GM21576 (cell line): Measurements from ENCODE around the gene MROH2A.

Experiments
- ATAC-seq: cut with Tn5 transposase; IDR thresholded peaks from one replicate; pipeline ENCODE4 v1.9.1; 2021; ENCODE audit warnings: mild to moderate bottlenecking, moderate library complexity; ENCODE audit not compliant: unreplicated experiment

The MROH2A gene

DNA sequence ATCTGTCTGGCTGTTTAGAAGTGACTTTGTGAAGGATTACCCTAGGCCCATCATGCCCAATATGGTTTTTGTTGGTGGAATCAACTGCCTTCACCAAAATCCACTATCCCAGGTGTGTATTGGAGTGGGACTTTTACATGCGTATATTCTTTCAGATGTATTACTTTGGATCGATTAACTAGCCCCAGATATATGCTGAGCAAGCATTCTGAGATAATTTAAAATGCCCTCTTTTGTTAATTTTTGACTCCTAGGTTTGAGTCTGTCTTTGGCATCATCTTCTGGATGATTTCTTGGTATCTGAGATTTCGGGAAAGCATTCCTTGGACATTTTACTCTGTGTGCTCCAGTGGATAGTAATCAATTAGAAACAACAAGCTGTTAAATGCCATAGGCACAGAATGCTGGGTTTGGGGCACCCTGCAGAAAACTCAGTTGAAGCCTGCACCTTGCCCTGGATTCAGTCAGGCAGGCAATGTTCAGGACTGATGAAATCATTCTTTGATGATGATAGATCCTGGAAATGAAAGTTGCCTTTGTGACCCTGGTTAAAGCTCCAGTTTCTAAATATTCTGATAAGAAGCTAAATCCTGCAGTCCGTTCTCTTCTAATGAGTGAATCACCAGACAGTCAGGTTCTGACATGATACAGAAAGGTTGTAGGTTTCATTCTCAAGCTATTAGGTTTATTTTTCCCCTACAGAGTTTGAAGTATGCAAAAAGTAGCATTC lies 16.9 kb upstream of the MROH2A start:
- no peak for ATAC-seq

GRCh38 chr2:233764264-233764663 lies 13.9 kb upstream of the MROH2A start:
- ATAC-seq = no peak

DNA sequence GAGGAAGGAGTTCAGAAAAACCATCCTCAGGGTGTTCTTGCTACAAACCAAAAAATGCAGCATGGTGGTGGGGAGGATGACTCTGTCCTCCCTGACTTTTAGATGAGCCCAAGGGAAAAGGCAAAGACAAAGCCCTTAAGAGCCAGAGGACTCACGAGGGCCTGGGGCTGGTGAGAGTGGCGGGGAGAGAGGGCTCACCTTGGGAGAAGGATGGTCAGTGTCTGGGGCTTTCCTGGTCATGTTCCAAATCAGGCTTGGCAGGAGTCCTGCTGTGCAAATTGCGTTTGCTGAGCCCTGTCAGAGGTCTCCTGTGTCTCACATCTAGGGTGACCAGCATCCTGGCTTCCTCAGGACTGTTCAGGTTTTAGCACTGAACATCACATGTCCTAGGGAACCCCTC lies 13.4 kb upstream of the MROH2A start:
- ATAC-seq = no peak

DNA sequence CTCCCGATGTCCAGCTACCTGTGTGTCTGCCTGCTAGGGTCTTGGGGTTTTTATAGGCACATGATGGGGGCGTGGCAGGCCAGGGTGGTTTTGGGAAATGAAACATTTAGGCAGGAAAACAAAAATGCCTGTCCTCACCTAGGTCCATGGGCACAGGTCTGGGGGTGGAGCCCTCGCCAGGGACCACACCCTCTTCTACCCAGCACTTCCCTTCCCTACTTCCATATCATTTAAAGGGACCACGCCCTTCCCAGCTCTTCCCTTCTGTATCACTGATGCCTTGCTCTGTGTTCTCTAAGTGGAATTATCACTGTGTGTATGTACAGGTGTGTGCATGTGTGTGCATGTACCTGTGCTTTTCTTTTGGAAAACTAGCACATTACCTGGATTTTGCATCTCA lies 11.7 kb upstream of the MROH2A start:
- no peak for ATAC-seq

DNA sequence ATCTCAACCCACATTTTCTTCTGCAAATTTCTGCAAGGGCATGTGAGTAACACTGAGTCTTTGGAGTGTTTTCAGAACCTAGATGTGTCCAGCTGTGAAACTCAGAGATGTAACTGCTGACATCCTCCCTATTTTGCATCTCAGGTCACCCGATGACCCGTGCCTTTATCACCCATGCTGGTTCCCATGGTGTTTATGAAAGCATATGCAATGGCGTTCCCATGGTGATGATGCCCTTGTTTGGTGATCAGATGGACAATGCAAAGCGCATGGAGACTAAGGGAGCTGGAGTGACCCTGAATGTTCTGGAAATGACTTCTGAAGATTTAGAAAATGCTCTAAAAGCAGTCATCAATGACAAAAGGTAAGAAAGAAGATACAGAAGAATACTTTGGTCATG lies 10.1 kb upstream of the MROH2A start:
- ATAC-seq = no peak

DNA sequence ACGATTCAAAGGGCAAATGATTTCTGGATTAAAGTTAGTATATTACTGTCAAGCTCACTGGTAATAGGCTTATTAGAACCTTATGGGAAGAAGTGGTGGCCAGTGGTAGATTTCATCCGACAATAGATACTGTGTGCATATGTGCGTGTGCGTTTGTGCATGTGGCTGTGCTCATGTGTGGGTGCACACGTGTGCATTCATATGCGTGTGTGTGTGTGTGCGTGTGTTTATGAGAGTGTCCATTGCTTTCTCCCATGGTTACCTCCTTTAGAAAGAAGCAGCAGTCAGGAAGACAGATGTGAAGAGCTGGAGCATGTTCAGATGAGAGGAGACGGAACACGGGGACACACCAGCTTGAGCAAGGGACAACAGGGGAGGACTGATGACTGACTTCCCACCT lies 8.9 kb upstream of the MROH2A start:
- ATAC-seq = no peak

DNA sequence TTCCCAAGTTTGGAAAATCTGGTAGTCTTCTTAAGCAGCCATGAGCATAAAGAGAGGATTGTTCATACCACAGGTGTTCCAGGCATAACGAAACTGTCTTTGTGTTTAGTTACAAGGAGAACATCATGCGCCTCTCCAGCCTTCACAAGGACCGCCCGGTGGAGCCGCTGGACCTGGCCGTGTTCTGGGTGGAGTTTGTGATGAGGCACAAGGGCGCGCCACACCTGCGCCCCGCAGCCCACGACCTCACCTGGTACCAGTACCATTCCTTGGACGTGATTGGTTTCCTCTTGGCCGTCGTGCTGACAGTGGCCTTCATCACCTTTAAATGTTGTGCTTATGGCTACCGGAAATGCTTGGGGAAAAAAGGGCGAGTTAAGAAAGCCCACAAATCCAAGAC lies 6.0 kb upstream of the MROH2A start:
- ATAC-seq = no peak

DNA sequence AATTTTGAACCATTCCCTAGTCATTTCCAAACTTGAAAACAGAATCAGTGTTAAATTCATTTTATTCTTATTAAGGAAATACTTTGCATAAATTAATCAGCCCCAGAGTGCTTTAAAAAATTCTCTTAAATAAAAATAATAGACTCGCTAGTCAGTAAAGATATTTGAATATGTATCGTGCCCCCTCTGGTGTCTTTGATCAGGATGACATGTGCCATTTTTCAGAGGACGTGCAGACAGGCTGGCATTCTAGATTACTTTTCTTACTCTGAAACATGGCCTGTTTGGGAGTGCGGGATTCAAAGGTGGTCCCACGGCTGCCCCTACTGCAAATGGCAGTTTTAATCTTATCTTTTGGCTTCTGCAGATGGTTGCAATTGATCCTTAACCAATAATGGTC lies 5.5 kb upstream of the MROH2A start:
- no peak for ATAC-seq

GRCh38 chr2:233773854-233774253 lies 4.3 kb upstream of the MROH2A start:
- ATAC-seq = no peak

DNA sequence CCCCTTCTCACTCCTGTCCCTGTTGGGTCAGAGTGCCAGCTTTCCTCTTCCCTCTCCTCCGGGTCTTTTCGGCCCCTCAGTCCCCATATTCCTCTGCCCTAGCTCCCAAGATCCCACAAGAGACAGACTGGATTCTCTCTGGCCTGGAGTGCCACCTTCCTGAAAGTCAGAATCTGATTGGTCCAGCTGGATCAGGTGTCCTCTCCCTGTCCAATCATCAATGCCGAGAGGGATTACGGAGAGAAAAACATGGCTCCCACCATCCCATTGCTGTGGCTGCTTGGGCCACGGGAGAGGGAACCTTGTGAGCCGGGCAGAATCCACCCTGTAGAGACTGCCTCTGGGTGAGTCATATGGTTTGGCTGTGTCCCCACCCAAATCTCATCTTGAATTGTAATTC lies 2.7 kb upstream of the MROH2A start:
- no peak for ATAC-seq

- no peak for ATAC-seq
Observed at GRCh38 chr2:233779722-233780121, 1.6 kb downstream of the MROH2A start.

- ATAC-seq = no peak
Observed at GRCh38 chr2:233780771-233781170, 2.6 kb downstream of the MROH2A start.

GRCh38 chr2:233789554-233789953 lies 11.4 kb downstream of the MROH2A start:
- no peak for ATAC-seq

- ATAC-seq = no peak
Observed at GRCh38 chr2:233791151-233791882, 13.2 kb downstream of the MROH2A start.

DNA sequence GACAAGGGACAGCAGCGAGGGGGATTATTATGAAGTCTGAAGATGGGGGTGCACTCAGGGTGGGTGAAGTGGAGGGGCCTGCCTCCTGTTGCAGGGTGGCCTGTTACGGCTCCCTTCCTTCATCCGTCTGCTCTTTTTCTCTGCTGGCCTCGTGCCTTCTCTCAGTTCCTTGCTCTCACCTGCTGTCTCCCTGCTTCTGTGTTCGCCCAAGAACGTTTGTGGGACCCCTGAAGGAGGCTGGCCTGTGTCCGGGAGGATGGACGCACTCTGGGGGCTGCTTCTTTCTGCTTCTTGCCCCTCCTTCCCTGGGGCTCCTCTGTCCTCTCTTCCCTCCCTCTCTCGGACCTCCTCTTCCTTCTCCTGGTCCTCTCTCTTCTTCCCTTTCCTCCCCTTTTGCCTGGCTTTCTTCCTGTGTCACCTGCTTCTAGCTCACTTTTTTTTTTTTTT lies 13.8 kb downstream of the MROH2A start:
- no peak for ATAC-seq

- ATAC-seq = no peak
Observed at GRCh38 chr2:233792720-233793119, 14.6 kb downstream of the MROH2A start.

DNA sequence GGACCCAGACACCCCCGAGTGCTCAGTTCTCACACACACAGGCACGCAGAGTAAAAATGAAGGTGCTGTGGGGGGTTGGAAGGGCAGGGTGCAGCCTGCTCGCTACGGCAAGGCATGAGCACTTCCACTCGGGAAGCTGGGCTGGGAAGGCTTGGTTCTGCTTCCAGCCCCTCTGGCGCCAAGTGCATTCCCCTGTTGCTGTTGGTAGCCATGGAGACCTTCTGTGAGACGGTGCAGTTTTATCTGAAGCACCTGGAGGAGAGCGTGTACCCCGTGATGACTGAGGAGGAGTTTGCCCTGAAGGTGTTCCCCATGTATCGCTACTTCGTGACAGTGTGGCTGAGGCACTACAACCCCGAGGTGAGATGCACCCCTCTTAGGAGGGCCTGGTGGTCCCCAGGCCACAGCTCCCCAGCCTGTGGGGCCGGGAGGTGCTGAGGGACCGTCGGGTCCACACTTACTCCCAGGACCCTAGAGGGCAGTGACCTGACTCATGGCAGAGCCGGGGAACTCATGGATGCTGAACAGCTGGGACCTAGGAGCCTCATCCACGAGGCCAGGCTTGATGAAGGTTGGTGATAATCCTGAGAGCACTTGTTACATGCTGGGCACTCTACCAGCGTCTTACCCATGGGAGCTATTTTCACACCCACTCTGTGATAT lies 15.5 kb downstream of the MROH2A start:
- no peak for ATAC-seq

GRCh38 chr2:233794128-233794658 lies 16.1 kb downstream of the MROH2A start:
- no peak for ATAC-seq

DNA sequence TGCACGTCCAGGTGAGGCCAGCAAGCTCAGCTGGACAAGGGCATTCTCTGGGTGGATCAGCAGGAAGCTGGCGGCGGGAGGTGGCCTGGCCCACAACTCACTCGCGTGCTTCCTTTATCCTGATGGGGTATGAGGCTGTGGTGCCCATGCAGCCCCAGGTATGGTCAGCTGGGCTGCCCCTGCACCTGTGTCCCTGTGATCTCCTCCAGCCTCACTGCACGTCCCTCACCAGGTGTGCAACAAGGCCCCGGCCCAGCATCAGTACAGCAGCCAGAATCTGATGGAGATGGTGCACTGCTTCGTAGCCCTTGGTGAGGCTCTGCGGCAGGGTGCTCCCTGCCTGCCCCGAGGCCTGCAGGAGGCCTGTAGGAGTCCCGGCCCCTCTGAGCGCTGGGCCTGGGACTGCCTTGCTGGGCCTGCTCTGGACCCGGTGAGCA lies 17.6 kb downstream of the MROH2A start:
- no peak for ATAC-seq

GRCh38 chr2:233796254-233796653 lies 18.1 kb downstream of the MROH2A start:
- no peak for ATAC-seq

DNA sequence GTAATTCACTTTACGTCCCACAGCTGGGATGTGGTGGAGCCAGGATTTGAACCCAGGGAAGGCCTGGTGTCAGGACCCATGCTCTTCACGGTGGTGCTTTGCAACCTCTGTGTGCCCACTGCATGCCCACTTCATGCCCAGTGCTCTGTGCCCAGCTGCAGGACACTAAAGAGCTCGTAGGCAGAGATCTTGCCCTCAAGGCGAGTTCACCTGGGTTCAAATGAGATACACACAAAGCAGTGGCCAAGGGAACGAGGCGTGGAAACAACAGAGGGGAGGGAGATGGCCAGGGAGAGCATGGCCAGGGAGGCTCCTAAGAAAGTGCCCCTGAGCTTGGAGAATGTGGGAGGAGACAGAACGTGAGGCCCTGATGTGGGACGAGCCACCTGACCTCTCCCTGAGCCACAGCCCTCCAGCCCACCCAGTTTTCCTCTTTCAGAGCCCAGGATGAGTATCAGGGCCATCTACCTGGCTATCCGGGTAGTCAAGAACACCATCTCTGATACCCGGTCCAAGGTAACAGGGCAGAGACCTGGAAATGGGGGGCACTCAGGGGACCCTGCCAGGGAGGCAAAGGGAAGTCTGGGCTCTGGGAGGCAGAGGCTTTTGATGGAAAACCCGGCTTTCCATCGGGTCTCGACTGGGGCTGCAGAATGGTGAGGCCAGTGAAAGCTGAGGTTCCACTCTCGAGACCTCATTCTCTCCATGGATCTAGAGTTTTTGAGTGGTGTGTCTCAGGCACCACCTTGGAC lies 20.4 kb downstream of the MROH2A start:
- no peak for ATAC-seq
